Stimulated activated CD4-positive, alpha-beta T cell treated with anti-CD3 and anti-CD28 coated beads, Interleukin-2, amount 100 ng/mL, for 48 hours (primary cell): ENCODE measurements around the gene PGBD1.
"Not testable (repeated sequence)": the region's sequence is repeated elsewhere in the genome, so short reads cannot be mapped to it uniquely, and the experiment has no call there.

Experiments used
- DNase-seq, 2 donors: peaks; one replicate each; pipeline ENCODE4 v3.0.0-alpha.2; 2020

Gene PGBD1

GRCh38 chr6:28269492-28269891 lies 11.9 kb upstream of the PGBD1 start:
- DNase-seq, result no peak

- no peak for DNase-seq
These were observed 6.5 kb upstream of the PGBD1 start for GRCh38 chr6:28274888-28275287.

DNA sequence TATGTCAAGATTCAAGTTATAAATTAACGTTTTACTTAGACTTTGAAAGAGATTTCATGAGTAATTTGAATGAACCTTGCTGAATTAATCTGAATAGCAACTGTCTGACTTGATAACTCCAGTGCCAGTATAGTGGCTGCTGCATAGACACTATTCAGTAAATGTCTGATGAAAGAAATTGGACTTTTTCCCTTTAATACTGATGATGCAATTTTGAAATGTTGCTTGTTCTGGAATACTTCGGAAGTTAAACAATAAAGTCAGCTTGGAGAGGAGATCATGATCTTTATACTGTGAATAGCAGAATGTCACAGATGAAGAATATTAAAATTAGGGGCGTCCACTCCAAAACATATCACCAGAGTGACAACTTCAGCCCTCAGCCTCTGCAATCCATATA lies 3.6 kb upstream of the PGBD1 start:
- no peak for DNase-seq

DNA sequence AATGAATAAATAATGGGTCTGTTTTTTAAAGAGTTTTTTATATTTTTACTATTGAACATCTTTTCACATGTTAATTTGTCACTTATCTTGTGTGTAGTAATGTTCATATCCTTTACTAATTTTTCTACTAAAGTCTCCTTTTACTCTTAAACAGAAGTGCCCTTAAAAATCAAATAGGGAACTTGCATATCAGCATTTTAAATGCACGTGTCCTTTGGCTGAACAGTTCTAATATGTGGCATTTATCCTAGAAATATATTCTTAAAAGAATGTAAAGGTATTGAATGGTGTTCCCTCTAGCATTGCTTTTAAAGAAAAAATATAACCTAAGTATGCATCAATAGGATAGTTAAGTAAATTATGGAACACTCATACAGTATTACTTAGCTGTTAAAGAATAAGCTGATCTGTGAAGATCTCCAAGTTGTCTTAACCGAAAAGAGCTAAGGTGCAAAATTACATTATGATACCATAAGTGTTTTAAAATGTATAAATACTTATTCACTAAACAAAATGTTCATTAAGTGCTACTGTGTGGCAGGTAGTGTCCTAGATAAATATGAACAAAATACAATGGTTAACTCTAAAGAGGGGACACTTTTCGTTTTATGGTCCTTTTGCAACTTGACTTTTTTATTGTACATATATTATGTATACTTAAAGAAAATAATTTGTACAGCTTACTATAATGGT lies 631 bp upstream of the PGBD1 start:
- no peak for DNase-seq

DNA sequence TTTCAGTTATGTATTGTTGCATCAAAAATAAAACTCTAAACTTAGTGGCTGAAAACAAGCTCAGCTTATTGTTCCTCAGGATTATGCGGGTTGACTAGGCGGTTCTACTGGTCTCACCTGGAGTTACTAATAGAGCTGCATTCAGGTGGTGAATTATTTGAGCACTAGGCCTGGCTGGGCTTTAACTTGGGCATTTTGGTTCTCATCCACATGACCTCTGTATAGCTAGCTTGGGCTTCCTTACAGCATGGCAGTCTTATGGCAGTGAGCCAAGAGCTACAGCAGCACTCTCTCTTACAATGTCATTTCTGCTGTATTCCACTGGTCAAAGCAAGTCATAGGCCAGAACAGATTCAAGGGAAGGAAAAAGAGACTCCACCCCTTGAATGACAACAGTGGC lies 1.6 kb downstream of the PGBD1 start:
- DNase-seq, result no peak

GRCh38 chr6:28291573-28291972 lies 10.2 kb downstream of the PGBD1 start:
- DNase-seq, result no peak

GRCh38 chr6:28295326-28295725 lies 14.0 kb downstream of the PGBD1 start:
- no peak for DNase-seq

DNA sequence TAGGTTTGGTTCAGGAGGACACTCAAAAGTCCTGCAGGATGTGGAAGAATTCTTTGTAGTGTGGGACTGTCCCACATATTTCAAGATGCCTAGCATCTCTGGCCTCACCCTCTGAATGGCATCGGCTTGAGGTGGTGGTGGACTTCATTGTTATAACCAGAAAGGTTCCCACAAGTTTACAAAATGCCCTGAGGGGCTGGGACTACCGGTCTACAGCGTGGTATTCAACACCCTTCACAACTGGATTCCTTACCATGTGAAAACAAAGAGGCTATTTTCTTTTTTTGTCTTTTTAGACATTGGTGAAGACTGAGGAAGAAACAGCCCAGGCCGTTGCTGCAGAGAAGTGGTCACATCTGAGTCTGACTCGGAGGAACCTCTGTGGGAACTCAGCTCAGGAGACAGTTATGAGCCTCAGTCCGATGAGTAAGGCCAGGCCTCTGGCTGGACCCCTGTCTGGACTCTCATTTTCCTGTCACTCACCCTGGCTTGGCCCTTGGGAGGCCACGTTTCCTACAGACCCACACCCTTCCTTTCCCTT lies 15.2 kb downstream of the PGBD1 start:
- DNase-seq, result no peak

DNA sequence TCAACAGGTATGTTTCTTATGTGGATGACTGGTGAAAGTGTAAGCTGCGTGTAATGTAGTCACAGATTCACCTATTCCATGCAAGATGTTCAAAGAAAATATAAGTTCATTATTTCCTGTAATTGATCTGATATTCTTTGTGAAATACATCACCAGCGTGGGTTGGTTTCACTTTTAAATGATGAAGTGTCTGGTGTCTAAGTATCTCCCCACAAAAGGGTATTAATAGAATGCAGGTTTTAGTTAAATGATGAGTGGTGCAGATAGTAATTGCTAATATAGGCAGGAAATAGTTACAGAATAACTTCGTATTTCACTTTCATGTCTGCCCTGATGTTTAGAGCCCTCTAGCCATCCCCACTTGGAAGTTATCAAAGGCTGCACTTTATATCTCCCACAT lies 22.2 kb downstream of the PGBD1 start:
- DNase-seq, result peak in 1 of 2 donors; percentile 2

DNA sequence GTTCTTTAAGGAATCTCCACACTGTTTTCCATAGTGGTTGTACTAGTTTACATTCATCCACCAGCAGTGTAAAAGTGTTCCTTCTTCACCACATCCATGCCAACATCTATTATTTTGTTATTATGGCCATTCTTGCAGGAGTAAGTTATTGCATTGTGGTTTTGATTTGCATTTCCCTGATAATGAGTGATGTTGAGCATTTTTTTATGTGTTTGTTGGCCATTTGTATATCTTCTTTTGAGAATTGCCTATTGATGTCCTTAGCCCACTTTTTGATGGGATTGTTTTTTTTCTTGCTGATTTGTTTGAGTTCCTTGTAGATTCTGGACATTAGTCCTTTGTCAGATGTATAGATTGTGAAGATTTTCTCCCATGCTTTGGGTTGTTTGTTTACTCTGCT lies 25.0 kb downstream of the PGBD1 start:
- DNase-seq, result not testable (repeated sequence)

DNA sequence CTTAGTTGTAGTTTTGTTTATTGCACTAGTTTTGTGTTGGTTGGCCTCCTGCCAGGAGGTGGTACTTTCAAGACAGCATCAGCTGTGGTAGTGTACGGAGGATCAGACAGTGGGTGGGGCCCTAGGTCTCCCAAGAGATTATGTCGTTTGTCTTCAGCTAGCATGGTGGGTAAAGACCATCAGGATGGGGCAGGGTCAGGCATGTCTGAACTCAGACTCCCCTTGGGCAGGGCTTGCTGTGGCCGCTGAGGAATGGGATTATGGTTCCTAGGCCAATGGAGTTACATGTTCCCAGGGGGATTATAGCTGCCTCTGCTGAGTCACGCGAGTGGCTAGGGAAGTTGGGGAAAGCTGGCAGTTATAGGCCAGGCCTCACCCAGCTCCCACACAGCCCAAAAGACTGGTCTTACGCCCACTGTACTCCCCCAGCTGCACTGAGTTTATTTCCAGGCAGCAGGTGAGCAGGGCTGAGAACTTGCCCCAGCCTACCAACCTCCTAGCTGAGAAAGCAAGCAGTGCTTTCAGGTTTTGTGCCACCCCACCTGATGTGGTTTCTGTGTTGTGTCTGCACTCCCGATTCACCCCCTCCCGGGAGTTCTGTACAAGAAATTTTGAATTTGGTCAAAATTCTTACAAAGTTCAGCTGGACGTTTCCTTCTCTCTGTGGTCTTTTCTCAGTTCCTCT lies 29.9 kb downstream of the PGBD1 start:
- DNase-seq, result no peak

- no peak for DNase-seq
These were observed 31.6 kb downstream of the PGBD1 start for GRCh38 chr6:28312939-28313338.

DNA sequence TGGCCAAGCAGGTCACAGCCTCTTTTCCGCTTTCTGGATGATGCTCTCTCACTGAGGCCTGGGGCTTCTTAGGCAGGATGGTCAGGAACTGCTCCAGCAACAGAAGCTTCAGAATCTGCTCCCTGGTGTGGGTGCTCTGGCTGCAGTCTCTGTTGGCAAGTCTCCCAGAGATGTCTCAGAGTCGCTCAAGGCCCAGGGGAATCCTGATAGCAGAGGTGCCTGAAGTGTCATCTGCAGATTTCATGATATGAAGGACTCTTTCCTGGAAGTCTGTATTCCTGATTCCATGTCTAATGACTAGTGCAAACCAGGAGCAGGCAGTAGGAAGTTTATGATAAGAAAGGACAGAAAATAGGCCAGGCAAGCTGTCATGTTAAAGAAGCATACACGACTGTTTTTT lies 34.3 kb downstream of the PGBD1 start:
- DNase-seq, result no peak

DNA sequence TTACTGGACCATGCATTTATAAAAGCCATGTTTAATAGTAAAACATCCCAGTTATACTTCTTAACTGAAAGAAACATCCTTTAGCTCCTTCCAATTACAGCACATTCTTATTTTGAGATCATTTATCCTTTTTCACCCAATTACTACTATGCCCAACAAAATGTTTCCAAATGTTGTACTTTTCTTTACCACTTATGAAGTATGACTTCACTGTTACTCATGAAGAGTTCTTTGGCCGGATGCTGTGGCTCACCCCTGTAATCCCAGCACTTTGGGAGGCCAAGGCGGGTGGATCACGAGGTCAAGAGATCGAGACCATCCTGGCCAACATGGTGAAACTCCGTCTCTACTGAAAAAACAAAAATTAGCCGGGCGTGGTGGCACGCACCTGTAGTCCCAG lies 36.5 kb downstream of the PGBD1 start:
- DNase-seq, result not testable (repeated sequence)

DNA sequence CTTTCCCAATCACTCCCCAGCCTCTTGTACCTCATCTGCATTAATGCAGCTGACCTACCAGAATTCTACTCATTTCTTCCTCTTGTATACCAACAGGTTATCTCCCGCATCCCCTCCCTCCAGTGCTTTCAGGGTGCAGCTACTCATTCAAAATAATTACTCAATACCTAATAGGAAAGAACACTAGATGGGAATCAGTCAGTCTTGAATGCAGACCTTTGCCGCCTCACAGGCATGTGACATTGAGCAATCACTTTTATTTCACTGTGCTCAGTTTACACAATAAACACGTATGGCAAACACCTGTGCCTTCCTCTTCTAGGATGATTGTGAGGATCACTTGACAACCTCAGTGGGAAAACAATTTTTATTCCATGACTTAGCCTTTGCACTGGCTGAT lies 41.3 kb downstream of the PGBD1 start:
- no peak for DNase-seq

DNA sequence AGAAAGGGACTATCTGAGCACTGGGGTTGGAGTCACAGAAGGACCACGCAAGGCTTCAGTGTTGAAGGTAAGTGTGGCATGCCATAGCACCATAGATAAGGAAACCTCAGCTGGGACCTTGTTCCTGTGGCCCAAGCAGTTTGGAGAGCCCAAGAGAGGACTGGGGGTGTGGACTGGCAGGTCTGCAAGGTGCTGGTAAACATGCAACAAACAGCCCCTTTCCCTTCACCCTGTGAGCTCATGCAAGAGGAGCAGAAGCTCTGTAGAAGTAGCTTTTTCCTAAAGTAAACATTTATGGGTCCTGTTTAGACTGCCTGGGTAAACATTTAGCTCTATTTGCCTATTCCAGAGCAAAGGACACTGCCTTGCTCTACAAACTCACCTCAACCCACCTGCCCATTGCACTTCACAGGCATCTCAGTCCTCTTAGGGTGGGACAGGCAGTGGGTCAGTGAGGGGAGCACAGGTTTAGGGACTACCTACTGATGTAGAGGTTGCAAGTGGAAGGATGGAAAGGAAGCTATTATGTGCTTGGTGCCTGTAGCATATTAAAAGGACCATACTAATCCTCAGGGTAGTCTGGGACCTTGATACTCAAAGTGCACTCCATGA lies 42.5 kb downstream of the PGBD1 start:
- DNase-seq, result no peak

GRCh38 chr6:28326371-28326948 lies 45.1 kb downstream of the PGBD1 start:
- no peak for DNase-seq

DNA sequence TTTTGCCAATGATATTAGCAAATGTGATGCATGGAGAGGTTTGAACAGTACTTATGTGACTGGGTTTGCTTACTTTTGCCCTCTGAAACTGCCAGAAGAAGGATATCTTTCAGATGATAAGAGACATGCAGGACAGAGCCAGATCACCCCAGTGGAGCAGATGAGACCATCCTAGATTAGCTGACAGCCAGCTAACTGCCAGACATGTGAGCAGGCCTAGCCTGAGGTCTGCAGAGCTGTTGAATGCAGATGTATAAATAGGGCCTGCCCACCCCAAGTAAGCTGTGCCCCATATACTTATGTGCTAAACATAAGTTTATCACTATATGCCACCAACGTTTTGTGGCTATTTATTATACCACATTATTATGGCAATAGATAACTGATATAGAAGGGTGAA lies 48.7 kb downstream of the PGBD1 start:
- DNase-seq, result no peak

GRCh38 chr6:28333047-28333446 lies 51.7 kb downstream of the PGBD1 start:
- DNase-seq, result no peak

DNA sequence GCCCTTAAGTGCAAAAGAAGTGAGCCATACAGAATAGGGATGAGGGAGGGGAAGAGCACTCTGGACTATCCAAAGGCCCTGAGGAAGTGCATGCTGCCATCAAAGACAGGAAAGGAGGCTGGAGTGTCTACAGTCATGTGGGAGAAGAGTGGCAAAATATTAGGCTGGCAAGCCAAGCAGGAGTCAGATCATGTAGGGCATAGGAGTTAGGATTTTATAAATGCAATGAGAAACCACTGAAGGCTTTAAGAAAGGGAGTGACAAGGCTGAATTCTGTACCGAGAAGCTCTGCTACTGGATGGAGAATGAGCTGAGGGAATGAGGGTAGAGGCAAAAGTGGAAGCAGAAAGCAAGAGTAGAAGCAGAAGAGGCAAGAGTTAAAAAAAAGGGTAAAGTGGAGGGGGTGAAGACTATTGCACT lies 52.2 kb downstream of the PGBD1 start:
- no peak for DNase-seq

DNA sequence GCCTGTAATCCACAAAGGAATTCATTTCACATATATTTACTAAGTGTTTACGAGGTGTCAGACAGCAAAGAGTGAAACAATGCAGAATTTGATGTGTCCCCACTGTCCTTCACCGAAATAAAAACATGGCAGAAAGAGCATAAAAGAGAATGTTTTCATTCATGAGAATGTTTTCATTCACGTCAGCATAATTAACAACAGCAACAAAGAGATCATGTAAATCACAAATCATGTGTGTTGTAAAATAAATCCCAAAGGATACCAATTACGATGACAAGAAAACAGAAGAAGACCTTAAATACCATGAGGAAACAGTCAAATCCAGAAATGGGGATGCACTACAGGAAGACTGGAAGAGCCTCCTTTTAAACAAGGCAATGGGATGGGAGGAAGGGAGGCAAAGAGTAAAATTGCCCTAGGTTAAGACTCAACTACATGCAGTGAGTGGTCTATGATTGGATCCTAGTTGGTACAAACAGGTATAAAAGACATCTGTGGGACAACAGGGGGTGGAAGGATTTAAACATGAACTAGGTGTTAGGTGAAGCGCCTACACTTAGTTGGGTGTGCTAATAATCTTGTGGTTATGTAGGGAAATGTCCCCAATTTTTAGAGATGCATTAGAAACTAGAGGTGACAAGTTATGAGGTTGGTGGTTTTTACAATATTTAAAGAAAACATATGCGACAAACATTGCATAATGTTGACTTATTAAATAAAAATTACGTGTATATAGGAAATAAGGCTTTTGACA lies 53.1 kb downstream of the PGBD1 start:
- no peak for DNase-seq

DNA sequence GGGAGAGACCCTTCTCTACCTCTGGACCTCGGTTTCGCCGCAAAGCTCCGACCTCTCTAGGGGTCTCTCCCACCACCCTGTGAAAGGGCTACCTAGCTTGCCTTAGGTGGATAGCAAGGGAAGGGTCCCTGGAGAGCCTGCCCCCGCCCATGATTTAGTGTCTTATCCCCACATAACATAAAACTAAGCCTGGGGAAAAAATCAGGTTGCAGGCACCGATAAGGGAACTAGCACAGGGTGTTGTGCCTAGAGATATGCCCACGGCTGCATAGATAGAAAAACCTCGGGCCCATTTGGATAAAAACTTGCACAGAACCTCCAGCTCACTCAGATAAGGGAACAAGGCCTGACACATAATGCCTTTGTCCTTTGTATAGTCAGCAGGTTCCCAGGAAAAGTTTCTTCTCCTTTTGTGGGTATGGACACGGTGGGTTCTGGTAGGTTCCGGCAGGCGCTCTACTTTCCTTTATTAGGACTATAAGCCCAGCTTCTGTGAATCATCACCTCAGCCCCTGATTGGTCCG lies 53.7 kb downstream of the PGBD1 start:
- DNase-seq, result no peak
